Spleen (tissue), 7 donors: ENCODE results near the gene BEST3.

ENCODE experiments used
- POLR2A ChIP-seq, 3 donors: fragments of 450-650 bp; IDR thresholded peaks; one replicate each; pipeline ENCODE4 v1.5.1; 2017; ENCODE audit warnings: antibody characterized with exemption in 3 of 3, mild to moderate bottlenecking in 1 of 3
- POLR2AphosphoS5 ChIP-seq, 3 donors: sonication (generic); formaldehyde crosslinking; IDR thresholded peaks; one replicate each; pipeline ENCODE4 v1.5.1; 2017; ENCODE audit warnings: antibody characterized with exemption in 3 of 3
- TF ChIP-seq, protein P1 (sequence below), 11 experiments: fragments of 200-600 bp in 7 of 11; fragments of 450-650 bp in 4 of 11; sonication (generic) in 4 of 11; IDR thresholded peaks in 8 of 11; conservative IDR thresholded peaks in 3 of 11; 1 replicate in 7 of 11; 2 replicates in 4 of 11; pipeline versions ENCODE4 v1.4.0 to v1.8.0; 2016 to 2021; ENCODE audit warnings: antibody characterized with exemption in 11 of 11, inconsistent platforms in 4 of 11, mild to moderate bottlenecking in 1 of 11
- donor health status: DM: no; HTN: no; CAD: no; lungs with moderate emphysema.
- donor health status: DM: no; HTN: no; CAD: no.
- donor health status: DM: no; HTN: no; CAD: no.

DNA sequence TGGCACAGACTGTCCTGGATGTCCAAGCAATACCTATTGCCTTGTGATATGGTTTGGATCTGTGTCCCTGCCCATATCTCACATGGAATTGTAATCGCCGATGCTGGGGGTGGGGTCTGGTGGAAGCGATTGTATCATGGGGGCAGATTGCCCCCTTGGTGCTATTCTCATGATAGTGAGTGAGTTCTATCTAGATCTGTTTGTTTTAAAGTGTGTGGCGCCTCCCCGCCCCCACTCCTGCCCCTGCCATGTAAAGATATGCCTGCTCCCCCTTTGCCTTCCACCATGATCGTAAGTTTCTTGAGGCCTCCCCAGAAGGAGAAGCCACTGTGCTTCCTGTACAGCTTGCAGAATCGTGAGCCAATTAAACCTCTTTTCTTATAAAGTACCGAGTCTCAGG is 71.6 kb downstream of the BEST3 start:
- TF ChIP-seq, protein P1, sequence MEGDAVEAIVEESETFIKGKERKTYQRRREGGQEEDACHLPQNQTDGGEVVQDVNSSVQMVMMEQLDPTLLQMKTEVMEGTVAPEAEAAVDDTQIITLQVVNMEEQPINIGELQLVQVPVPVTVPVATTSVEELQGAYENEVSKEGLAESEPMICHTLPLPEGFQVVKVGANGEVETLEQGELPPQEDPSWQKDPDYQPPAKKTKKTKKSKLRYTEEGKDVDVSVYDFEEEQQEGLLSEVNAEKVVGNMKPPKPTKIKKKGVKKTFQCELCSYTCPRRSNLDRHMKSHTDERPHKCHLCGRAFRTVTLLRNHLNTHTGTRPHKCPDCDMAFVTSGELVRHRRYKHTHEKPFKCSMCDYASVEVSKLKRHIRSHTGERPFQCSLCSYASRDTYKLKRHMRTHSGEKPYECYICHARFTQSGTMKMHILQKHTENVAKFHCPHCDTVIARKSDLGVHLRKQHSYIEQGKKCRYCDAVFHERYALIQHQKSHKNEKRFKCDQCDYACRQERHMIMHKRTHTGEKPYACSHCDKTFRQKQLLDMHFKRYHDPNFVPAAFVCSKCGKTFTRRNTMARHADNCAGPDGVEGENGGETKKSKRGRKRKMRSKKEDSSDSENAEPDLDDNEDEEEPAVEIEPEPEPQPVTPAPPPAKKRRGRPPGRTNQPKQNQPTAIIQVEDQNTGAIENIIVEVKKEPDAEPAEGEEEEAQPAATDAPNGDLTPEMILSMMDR (IDR thresholded peaks at IDR 0.05 in 8 of 11, conservative IDR thresholded peaks at IDR 0.05 in 3 of 11): no peak
- TF ChIP-seq POLR2A (IDR thresholded peaks at IDR 0.05): no peak
- no peak for TF ChIP-seq POLR2AphosphoS5 (IDR thresholded peaks at IDR 0.05)
